GM12878 (cell line): ENCODE measurements around the gene KLF6. TPM values are rescaled to one million over a fixed set of nuclear protein-coding genes. Genes with fewer than 3 reads are reported as not detected.

Experiments
- ATAC-seq: fragments of 200-7000 bp; cut with Tn5 transposase; 3 replicates; pipeline ENCODE4 v1.9.1; 2020; ENCODE audit warnings: mild to moderate bottlenecking, moderate library complexity
- BruUV-seq: library from RNA; stranded (reverse); fragments of 400-500 nt; replicated peaks from 2 replicates; lab custom pipeline; 2021; lab: Mats Ljungman, UMichigan
- CTCF ChIA-PET: fragments of 300-600 bp; sonication (Branson Sonifier 250); formaldehyde crosslinking; extraction: SDS; loops from one replicate; lab custom pipeline; 2021; ENCODE audit warnings: inconsistent platforms; lab: Yijun Ruan, JAX
- POLR2A ChIA-PET: fragments of 350-600 bp; formaldehyde crosslinking; extraction: SDS; loops from one replicate; lab custom pipeline; 2021; ENCODE audit warnings: inconsistent platforms; lab: Charles Lee
- RAD21 ChIA-PET: fragments of 300-600 bp; sonication (Branson Sonifier 250); formaldehyde crosslinking; loops from one replicate; lab custom pipeline; 2023; ENCODE audit warnings: antibody characterized with exemption; ENCODE audit not compliant: unreplicated experiment; lab: Charles Lee
- SMC1A ChIA-PET: fragments of 300-600 bp; sonication (Branson Sonifier 250); formaldehyde crosslinking; loops from one replicate; lab custom pipeline; 2023; ENCODE audit not compliant: unreplicated experiment, uncharacterized antibody; lab: Charles Lee
- DNase-seq: peaks from one replicate; pipeline ENCODE4 v3.0.0-alpha.2; 2011; ENCODE audit warnings: low read depth, low spot score
- FAIRE-seq: peaks from 3 replicates; lab custom pipeline; 2011; peaks lifted over from hg19 to GRCh38; lab: Jason Lieb, UNC
- H2AFZ ChIP-seq: 2 replicates; pipeline ENCODE4 v1.6.0; 2011; ENCODE audit warnings: low read depth, low read length, control low read depth; ENCODE audit not compliant: control insufficient read depth
- H3K27ac ChIP-seq: 2 replicates; pipeline ENCODE4 v1.5.1; 2011; ENCODE audit warnings: control low read depth; ENCODE audit not compliant: control insufficient read depth, insufficient read depth
- H3K27me3 ChIP-seq, 2 experiments: replicated peaks in 1 of 2; 2 replicates each; pipeline versions ENCODE4 v1.6.0 to v1.6.1; 2011; ENCODE audit warnings: low read length in 1 of 2; ENCODE audit not compliant: control insufficient read depth in 2 of 2, insufficient read depth in 2 of 2
- H3K36me3 ChIP-seq, 2 experiments: 2 replicates each; pipeline ENCODE4 v1.5.1; 2011; ENCODE audit warnings: low read length in 1 of 2; ENCODE audit not compliant: control insufficient read depth in 2 of 2, insufficient read depth in 2 of 2
- H3K4me1 ChIP-seq: 2 replicates; pipeline ENCODE4 v1.6.1; 2011; ENCODE audit warnings: mild to moderate bottlenecking, low read length, moderate library complexity, mixed read lengths; ENCODE audit not compliant: control insufficient read depth, insufficient read depth
- H3K4me2 ChIP-seq: 2 replicates; pipeline ENCODE4 v1.6.0; 2011; ENCODE audit warnings: control low read depth; ENCODE audit not compliant: control insufficient read depth, insufficient read depth
- H3K4me3 ChIP-seq: fragments of 200-600 bp; sonication (generic); 2 replicates; pipeline ENCODE4 v1.5.1; 2016
- H3K79me2 ChIP-seq: 2 replicates; pipeline ENCODE4 v1.6.0; 2011; ENCODE audit warnings: low read length; ENCODE audit not compliant: control insufficient read depth, insufficient read depth
- H3K9ac ChIP-seq: 2 replicates; pipeline ENCODE4 v1.8.0; 2011; ENCODE audit warnings: low read length, control low read depth, mixed read lengths; ENCODE audit not compliant: control insufficient read depth, insufficient read depth
- H3K9me3 ChIP-seq: replicated peaks from 3 replicates; pipeline ENCODE4 v1.5.1; 2011; ENCODE audit warnings: mild to moderate bottlenecking, low read length; ENCODE audit not compliant: control insufficient read depth, insufficient read depth
- H4K20me1 ChIP-seq: 2 replicates; pipeline ENCODE4 v1.6.0; 2011; ENCODE audit not compliant: control insufficient read depth, insufficient read depth
- CREB1 ChIP-seq: IDR thresholded peaks from 2 replicates; pipeline ENCODE4 v1.6.1; 2012; ENCODE audit warnings: low read depth, mild to moderate bottlenecking, inconsistent platforms
- CTCF ChIP-seq, 3 experiments: IDR thresholded peaks in 2 of 3; conservative IDR thresholded peaks in 1 of 3; 2 replicates each; pipeline ENCODE4 v1.5.1; 2011; ENCODE audit warnings: low read depth in 3 of 3, low read length in 3 of 3, mild to moderate bottlenecking in 3 of 3, control low read depth in 2 of 3, moderate library complexity in 2 of 3, inconsistent platforms in 1 of 3, mixed read lengths in 1 of 3; ENCODE audit not compliant: control insufficient read depth in 2 of 3, insufficient read depth in 1 of 3; ENCODE audit errors: extremely low read depth in 1 of 3
- FOXM1 ChIP-seq: IDR thresholded peaks from 2 replicates; pipeline ENCODE4 v1.6.1; 2012; ENCODE audit warnings: low read depth, mild to moderate bottlenecking, inconsistent platforms, low read length, moderate library complexity
- IKZF1 ChIP-seq: fragments of 450-650 bp; conservative IDR thresholded peaks from 2 replicates; pipeline ENCODE4 v1.6.1; 2017; ENCODE audit warnings: antibody characterized with exemption, mild to moderate bottlenecking
- JUNB ChIP-seq: IDR thresholded peaks from 2 replicates; pipeline ENCODE4 v1.6.1; 2016; ENCODE audit warnings: antibody characterized with exemption, mild to moderate bottlenecking
- NFYB ChIP-seq: IDR thresholded peaks from 2 replicates; pipeline ENCODE4 v1.6.1; 2011; ENCODE audit warnings: low read depth, mild to moderate bottlenecking, low read length, improper control_type of control experiment, moderate library complexity; ENCODE audit not compliant: insufficient read depth
- PRDM15 ChIP-seq: fragments of 450-650 bp; formaldehyde crosslinking; IDR thresholded peaks from 2 replicates; pipeline ENCODE4 v1.4.0; 2020; ENCODE audit warnings: mild to moderate bottlenecking, moderate library complexity
- RFX5 ChIP-seq: IDR thresholded peaks from 2 replicates; pipeline ENCODE4 v1.6.1; 2011; ENCODE audit warnings: low read depth, low read length, improper control_type of control experiment
- SMARCA5 ChIP-seq: fragments of 450-650 bp; IDR thresholded peaks from 2 replicates; pipeline ENCODE4 v1.6.1; 2017; ENCODE audit warnings: mild to moderate bottlenecking
- TBL1XR1 ChIP-seq: IDR thresholded peaks from 2 replicates; pipeline ENCODE4 v1.6.1; 2012; ENCODE audit warnings: low read depth, low read length, improper control_type of control experiment
- TCF12 ChIP-seq: IDR thresholded peaks from 2 replicates; pipeline ENCODE4 v1.6.1; 2011; ENCODE audit warnings: low read depth, mild to moderate bottlenecking, low read length
- ZNF592 ChIP-seq: fragments of 450-650 bp; IDR thresholded peaks from 2 replicates; pipeline ENCODE4 v1.6.1; 2017; ENCODE audit warnings: mild to moderate bottlenecking, moderate library complexity
- WGBS: methylation state at CpG from one replicate; pipeline ENCODE4 v1.1.6; 2016; ENCODE audit warnings: low lambda C conversion rate; ENCODE audit not compliant: insufficient replicate concordance, insufficient coverage; ENCODE audit errors: missing lambda C conversion rate; 5-methylcytosine and 5-hydroxymethylcytosine counted together
- in situ Hi-C: fragments of 300-500 bp; cut with MboI; formaldehyde crosslinking; loops from 9 replicates; pipeline ENCODE4 v1.14.3; 2018; ENCODE audit warnings: mixed read lengths
- intact Hi-C: fragments of 100-400 bp; cut with micrococcal nuclease; formaldehyde crosslinking; loops from one replicate; pipeline ENCODE4 v1.14.2; 2022; ENCODE audit not compliant: unreplicated experiment
- polyA plus RNA-seq, 11 experiments: library from polyadenylated mRNA; depleted of rRNA in 4 of 11; unstranded in 6 of 11; stranded (reverse) in 5 of 11; fragments of >200 nt; fragmentation: Nextera tagmentation in 4 of 11; fragmentation: Illumina TruSeq in 1 of 11; extraction: Ambion mirVana in 4 of 11; extraction: Trizol in 1 of 11; gene quantifications; 1 replicate in 1 of 11; 2 replicates in 10 of 11; pipeline versions ENCODE4 v1.2.1 to v1.2.3, GENCODE V29; 2011 to 2016; ENCODE audit warnings: inconsistent platforms in 2 of 11, missing spikeins in 2 of 11, low read depth in 1 of 11
- total RNA-seq, 4 experiments: library from RNA; depleted of rRNA in 3 of 4; stranded (reverse); fragments of >200 nt in 3 of 4; fragmentation: Illumina TruSeq in 1 of 4; extraction: Trizol in 1 of 4; gene quantifications; 2 replicates each; pipeline versions ENCODE4 v1.2.1 to v1.2.3, GENCODE V29; 2013 to 2021
- TF ChIP-seq, protein P1 (sequence below): fragments of 450-650 bp; IDR thresholded peaks from 2 replicates; pipeline ENCODE4 v1.6.1; 2017; ENCODE audit warnings: borderline replicate concordance

The KLF6 gene
- total and polyA plus RNA-seq, 10 of the 15 experiments (the other 5 are each of a cell fraction or from before 2014, with no cell fraction given): 7.4 to 54.1 (median 23.5) TPM

DNA sequence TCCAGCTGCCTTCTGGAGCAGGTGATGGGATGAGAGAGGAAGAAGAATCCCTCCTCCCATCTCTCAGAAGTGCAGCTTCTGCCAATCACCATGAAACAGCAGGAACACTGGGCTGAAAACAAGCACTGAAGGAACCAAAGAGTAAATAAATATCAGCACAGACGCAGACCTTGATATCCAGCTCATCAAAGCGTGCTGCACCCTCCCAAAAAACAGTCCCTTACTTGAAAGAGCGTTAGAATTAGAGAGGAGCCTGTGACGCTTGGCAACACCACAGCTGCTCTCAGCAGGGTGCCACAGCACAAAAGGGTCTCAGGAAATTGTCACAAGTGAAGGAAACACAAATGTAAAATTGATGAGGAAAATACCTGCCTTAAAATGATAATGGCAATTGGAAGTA lies 39.5 kb downstream of the KLF6 start:
- no TSS peak for BruUV-seq
- H3K9me3 ChIP-seq: no peaks in the 10 kb centered on the region
- H4K20me1 ChIP-seq: no peaks in the 10 kb centered on the region
- H3K4me2 ChIP-seq: no peak overlapping the region
- H3K9ac ChIP-seq: no peak overlapping the region
- no peak overlapping the region for H2AFZ ChIP-seq
- H3K79me2 ChIP-seq: no peaks in the 10 kb centered on the region
- DNase-seq (no peak), ATAC-seq (no peak)
- TF ChIP-seq TCF12: no peak
- TF ChIP-seq RFX5: no peak
- no peak for TF ChIP-seq PRDM15
- TF ChIP-seq SMARCA5: no peak
- no peak for TF ChIP-seq JUNB
- no peak for TF ChIP-seq CTCF (IDR thresholded peaks at IDR 0.05 in 2 of 3, conservative IDR thresholded peaks at IDR 0.05 in 1 of 3; ENCODE audit: control insufficient read depth in 2 of 3, extremely low read depth in 1 of 3, insufficient read depth in 1 of 3, low read depth in 3 of 3, low read length in 3 of 3)
- no peak for TF ChIP-seq NFYB
- TF ChIP-seq TBL1XR1: no peak
- no peak for TF ChIP-seq IKZF1
- no peak for TF ChIP-seq FOXM1
- TF ChIP-seq ZNF592: no peak
- no peak for TF ChIP-seq CREB1
- TF ChIP-seq, protein P1, sequence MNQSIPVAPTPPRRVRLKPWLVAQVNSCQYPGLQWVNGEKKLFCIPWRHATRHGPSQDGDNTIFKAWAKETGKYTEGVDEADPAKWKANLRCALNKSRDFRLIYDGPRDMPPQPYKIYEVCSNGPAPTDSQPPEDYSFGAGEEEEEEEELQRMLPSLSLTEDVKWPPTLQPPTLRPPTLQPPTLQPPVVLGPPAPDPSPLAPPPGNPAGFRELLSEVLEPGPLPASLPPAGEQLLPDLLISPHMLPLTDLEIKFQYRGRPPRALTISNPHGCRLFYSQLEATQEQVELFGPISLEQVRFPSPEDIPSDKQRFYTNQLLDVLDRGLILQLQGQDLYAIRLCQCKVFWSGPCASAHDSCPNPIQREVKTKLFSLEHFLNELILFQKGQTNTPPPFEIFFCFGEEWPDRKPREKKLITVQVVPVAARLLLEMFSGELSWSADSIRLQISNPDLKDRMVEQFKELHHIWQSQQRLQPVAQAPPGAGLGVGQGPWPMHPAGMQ: no peak
- TF ChIP-seq, all 136 proteins: peak for 0
- no peaks in the 10 kb centered on the region for H3K36me3 ChIP-seq
- intact Hi-C loops: no loop called here
- H3K27ac ChIP-seq: no peak overlapping the region
- ChIA-PET RAD21 (no interaction called here), POLR2A (interaction anchor here (0.9 to 1.3 kb wide), 2 partner anchors 13 to 16 kb away, joined by 3 to 4 read pairs; no protein-coding TSS in a partner anchor), CTCF (interaction anchor here (1.0 to 1.4 kb wide), 3 partner anchors 9 to 89 kb away, joined by 3 read pairs; no protein-coding TSS in a partner anchor), SMC1A (interaction anchor here (1.1 to 1.6 kb wide), 5 partner anchors 9 to 106 kb away, joined by 3 to 6 read pairs (median 4); no protein-coding TSS in a partner anchor)
- in situ Hi-C loops: no loop called here
- H3K4me1 ChIP-seq: peaks cover 11% of the 10 kb centered on the region
- WGBS: 90% methylated on average over 4 of the region's 4 CpGs
- no peak for FAIRE-seq
- H3K27me3 ChIP-seq: no peaks in the 10 kb centered on the region
- no peak overlapping the region for H3K4me3 ChIP-seq
